ENCODE measurements around the gene GRIK4.

- TF ChIP-seq, protein P1, sequence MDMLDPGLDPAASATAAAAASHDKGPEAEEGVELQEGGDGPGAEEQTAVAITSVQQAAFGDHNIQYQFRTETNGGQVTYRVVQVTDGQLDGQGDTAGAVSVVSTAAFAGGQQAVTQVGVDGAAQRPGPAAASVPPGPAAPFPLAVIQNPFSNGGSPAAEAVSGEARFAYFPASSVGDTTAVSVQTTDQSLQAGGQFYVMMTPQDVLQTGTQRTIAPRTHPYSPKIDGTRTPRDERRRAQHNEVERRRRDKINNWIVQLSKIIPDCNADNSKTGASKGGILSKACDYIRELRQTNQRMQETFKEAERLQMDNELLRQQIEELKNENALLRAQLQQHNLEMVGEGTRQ (CRISPR knock-in tag; IDR thresholded peaks at IDR 0.05): no peak
- TF ChIP-seq, protein P2, sequence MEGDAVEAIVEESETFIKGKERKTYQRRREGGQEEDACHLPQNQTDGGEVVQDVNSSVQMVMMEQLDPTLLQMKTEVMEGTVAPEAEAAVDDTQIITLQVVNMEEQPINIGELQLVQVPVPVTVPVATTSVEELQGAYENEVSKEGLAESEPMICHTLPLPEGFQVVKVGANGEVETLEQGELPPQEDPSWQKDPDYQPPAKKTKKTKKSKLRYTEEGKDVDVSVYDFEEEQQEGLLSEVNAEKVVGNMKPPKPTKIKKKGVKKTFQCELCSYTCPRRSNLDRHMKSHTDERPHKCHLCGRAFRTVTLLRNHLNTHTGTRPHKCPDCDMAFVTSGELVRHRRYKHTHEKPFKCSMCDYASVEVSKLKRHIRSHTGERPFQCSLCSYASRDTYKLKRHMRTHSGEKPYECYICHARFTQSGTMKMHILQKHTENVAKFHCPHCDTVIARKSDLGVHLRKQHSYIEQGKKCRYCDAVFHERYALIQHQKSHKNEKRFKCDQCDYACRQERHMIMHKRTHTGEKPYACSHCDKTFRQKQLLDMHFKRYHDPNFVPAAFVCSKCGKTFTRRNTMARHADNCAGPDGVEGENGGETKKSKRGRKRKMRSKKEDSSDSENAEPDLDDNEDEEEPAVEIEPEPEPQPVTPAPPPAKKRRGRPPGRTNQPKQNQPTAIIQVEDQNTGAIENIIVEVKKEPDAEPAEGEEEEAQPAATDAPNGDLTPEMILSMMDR (IDR thresholded peaks at IDR 0.05): no peak
- no peak for TF ChIP-seq ZBTB43 (CRISPR knock-in tag; IDR thresholded peaks at IDR 0.05)
- TF ChIP-seq OVOL2 (CRISPR knock-in tag; IDR thresholded peaks at IDR 0.05; ENCODE audit: borderline replicate concordance): no peak
- TF ChIP-seq FOXP4 (CRISPR knock-in tag; IDR thresholded peaks at IDR 0.05): no peak
- TF ChIP-seq MXD4 (CRISPR knock-in tag; IDR thresholded peaks at IDR 0.05; ENCODE audit: borderline replicate concordance): no peak
- no peak for TF ChIP-seq NR3C1 (CRISPR knock-in tag; conservative IDR thresholded peaks at IDR 0.05; ENCODE audit: low read depth)
- TF ChIP-seq ESRRA (CRISPR knock-in tag; IDR thresholded peaks at IDR 0.05; ENCODE audit: borderline replicate concordance): no peak
- TF ChIP-seq GTF2I (CRISPR knock-in tag; conservative IDR thresholded peaks at IDR 0.05): no peak
- TF ChIP-seq RELA (CRISPR knock-in tag; IDR thresholded peaks at IDR 0.05; ENCODE audit: borderline replicate concordance): no peak
- TF ChIP-seq TCF7 (CRISPR knock-in tag; IDR thresholded peaks at IDR 0.05; ENCODE audit: low read depth): no peak
Measured at GRCh38 chr11:120543521-120544215, 32.1 kb downstream of the GRIK4 start.

All from WTC11 (cell line).